Liver (tissue), 9 donors: Measurements from ENCODE around the gene DSCAM. TPM values are rescaled to one million over a fixed set of nuclear protein-coding genes. Genes with fewer than 3 reads are reported as not detected.

Source experiments
- DNase-seq: peaks from one replicate; pipeline ENCODE4 v3.0.0-alpha.2; 2017; ENCODE audit warnings: low spot score
- H3K27ac ChIP-seq, 2 donors: one replicate each; pipeline ENCODE4 v1.7.0; 2013; ENCODE audit warnings: inconsistent platforms in 2 of 2, low read length in 2 of 2, control low read depth in 1 of 2, low read depth in 1 of 2, mild to moderate bottlenecking in 1 of 2
- H3K27me3 ChIP-seq, 4 donors: one replicate each; pipeline versions ENCODE4 v1.6.1 to v1.7.0; 2013; ENCODE audit warnings: low read length in 3 of 4, inconsistent platforms in 1 of 4, mild to moderate bottlenecking in 1 of 4, moderate library complexity in 1 of 4; ENCODE audit not compliant: control insufficient read depth in 4 of 4, insufficient read depth in 4 of 4
- H3K36me3 ChIP-seq, 4 donors: one replicate each; pipeline versions ENCODE4 v1.6.1 to v1.7.0; 2013; ENCODE audit warnings: low read length in 3 of 4, mild to moderate bottlenecking in 3 of 4, low read depth in 1 of 4, moderate library complexity in 1 of 4; ENCODE audit not compliant: control insufficient read depth in 4 of 4, insufficient read depth in 3 of 4
- H3K4me1 ChIP-seq, 4 donors: one replicate each; pipeline versions ENCODE4 v1.6.1 to v1.7.0; 2013; ENCODE audit warnings: low read length in 3 of 4, mild to moderate bottlenecking in 3 of 4, moderate library complexity in 1 of 4; ENCODE audit not compliant: control insufficient read depth in 4 of 4, insufficient read depth in 4 of 4
- H3K4me3 ChIP-seq, 3 donors: one replicate each; pipeline versions ENCODE4 v1.6.1 to v1.7.0; 2013; ENCODE audit warnings: low read length in 3 of 3, control low read depth in 1 of 3, low read depth in 1 of 3, mild to moderate bottlenecking in 1 of 3
- H3K9ac ChIP-seq, 2 donors: one replicate each; pipeline ENCODE4 v1.7.0; 2013; ENCODE audit warnings: low read length in 2 of 2, mild to moderate bottlenecking in 2 of 2, moderate library complexity in 2 of 2, control low read depth in 1 of 2, low read depth in 1 of 2
- H3K9me3 ChIP-seq, 4 donors: one replicate each; pipeline versions ENCODE4 v1.6.1 to v1.7.0; 2013; ENCODE audit warnings: low read length in 3 of 4; ENCODE audit not compliant: control insufficient read depth in 4 of 4
- EGR1 ChIP-seq, 2 donors: IDR thresholded peaks; 2 replicates each; pipeline ENCODE4 v1.6.1; 2016 to 2018; ENCODE audit warnings: antibody characterized with exemption in 2 of 2, low read depth in 2 of 2
- FOXA1 ChIP-seq: IDR thresholded peaks from 2 replicates; pipeline ENCODE4 v1.6.1; 2016; ENCODE audit warnings: antibody characterized with exemption
- GABPA ChIP-seq, 2 donors: IDR thresholded peaks in 1 of 2; conservative IDR thresholded peaks in 1 of 2; 2 replicates each; pipeline ENCODE4 v1.6.1; 2016; ENCODE audit warnings: antibody characterized with exemption in 2 of 2, mild to moderate bottlenecking in 1 of 2, moderate library complexity in 1 of 2
- HNF4A ChIP-seq, 2 donors: conservative IDR thresholded peaks; 2 replicates each; pipeline ENCODE4 v1.6.1; 2016; ENCODE audit warnings: antibody characterized with exemption in 2 of 2, mild to moderate bottlenecking in 2 of 2
- HNF4G ChIP-seq: IDR thresholded peaks from 2 replicates; pipeline ENCODE4 v1.6.1; 2016; ENCODE audit warnings: antibody characterized with exemption
- JUND ChIP-seq, 2 donors: IDR thresholded peaks; 2 replicates each; pipeline ENCODE4 v1.6.1; 2016; ENCODE audit warnings: antibody characterized with exemption in 2 of 2
- MAX ChIP-seq: IDR thresholded peaks from 2 replicates; pipeline ENCODE4 v1.6.1; 2016; ENCODE audit warnings: antibody characterized with exemption
- NR2F2 ChIP-seq: IDR thresholded peaks from 2 replicates; pipeline ENCODE4 v1.6.1; 2016; ENCODE audit warnings: antibody characterized with exemption
- RAD21 ChIP-seq, 2 donors: IDR thresholded peaks; 2 replicates each; pipeline ENCODE4 v1.6.1; 2016; ENCODE audit warnings: antibody characterized with exemption in 2 of 2, mild to moderate bottlenecking in 2 of 2
- REST ChIP-seq: IDR thresholded peaks from 2 replicates; pipeline ENCODE4 v1.6.1; 2016; ENCODE audit warnings: antibody characterized with exemption, mild to moderate bottlenecking
- RXRA ChIP-seq, 2 donors: IDR thresholded peaks; 2 replicates each; pipeline ENCODE4 v1.6.1; 2017 to 2018; ENCODE audit warnings: antibody characterized with exemption in 2 of 2, mild to moderate bottlenecking in 1 of 2
- TAF1 ChIP-seq: conservative IDR thresholded peaks from 2 replicates; pipeline ENCODE4 v1.6.1; 2016; ENCODE audit warnings: antibody characterized with exemption, mild to moderate bottlenecking
- YY1 ChIP-seq: IDR thresholded peaks from 2 replicates; pipeline ENCODE4 v1.6.1; 2016; ENCODE audit warnings: antibody characterized with exemption, mild to moderate bottlenecking
- ZBTB33 ChIP-seq: IDR thresholded peaks from 2 replicates; pipeline ENCODE4 v1.6.1; 2016; ENCODE audit warnings: antibody characterized with exemption
- WGBS: extraction: QIAGEN DNeasy Blood & Tissue Kit; methylation state at CpG from one replicate; pipeline ENCODE4 v1.1.7; 2013; 5-methylcytosine and 5-hydroxymethylcytosine counted together
- polyA plus RNA-seq, 2 donors: library from polyadenylated mRNA; stranded (reverse) in 1 of 2; unstranded in 1 of 2; fragments of 200-250 nt in 1 of 2; fragments of >200 nt in 1 of 2; fragmentation: Nextera tagmentation in 1 of 2; extraction: Ambion mirVana in 1 of 2; gene quantifications; one replicate each; pipeline versions ENCODE4 v1.2.1 to v1.2.3, GENCODE V29; 2013 to 2015
- total RNA-seq, 2 donors: library from RNA; depleted of rRNA; stranded (reverse); fragments of >200 nt; gene quantifications; one replicate each; pipeline ENCODE4 v1.2.3, GENCODE V29; 2014
- donor health status: healthy.
- donor health status: healthy.
- donor health status: healthy.
- donor health status: healthy.
- donor health status: healthy.

DSCAM gene
- total and polyA plus RNA-seq, 4 donors = 0.02 to 0.23 (median 0.10) TPM

- no peaks in the 10 kb centered on the region for H3K9me3 ChIP-seq
- WGBS = 59% methylated on average over 1 of the region's 1 CpG
Measured at GRCh38 chr21:40452548-40452947, 394.4 kb downstream of the DSCAM start.

GRCh38 chr21:40447016-40447415 lies 399.9 kb downstream of the DSCAM start:
- 43% methylated on average over 2 of the region's 2 CpGs for WGBS

More at GRCh38 chr21:40452548-40452947, 394.4 kb downstream of the DSCAM start:
- H3K4me1 ChIP-seq = no peaks in the 10 kb centered on the region
- no peak overlapping the region for H3K9ac ChIP-seq
- DNase-seq = no peak
- TF ChIP-seq GABPA (IDR thresholded peaks at IDR 0.05 in 1 of 2, conservative IDR thresholded peaks at IDR 0.05 in 1 of 2) = no peak
- no peak for TF ChIP-seq JUND (IDR thresholded peaks at IDR 0.05)
- TF ChIP-seq FOXA1 = no peak
- TF ChIP-seq REST = no peak
- TF ChIP-seq RAD21 (IDR thresholded peaks at IDR 0.05) = no peak
- no peak for TF ChIP-seq ZBTB33
- TF ChIP-seq RXRA (IDR thresholded peaks at IDR 0.05) = no peak
- no peak for TF ChIP-seq EGR1 (IDR thresholded peaks at IDR 0.05; ENCODE audit: low read depth in 2 of 2)
- TF ChIP-seq NR2F2 = no peak
- no peak for TF ChIP-seq MAX
- TF ChIP-seq YY1 = no peak
- TF ChIP-seq TAF1 = no peak
- no peak for TF ChIP-seq HNF4G
- TF ChIP-seq HNF4A (conservative IDR thresholded peaks at IDR 0.05) = no peak
- no peak overlapping the region for H3K27ac ChIP-seq
- H3K4me3 ChIP-seq = no peak overlapping the region
- H3K27me3 ChIP-seq = no peaks in the 10 kb centered on the region
- H3K36me3 ChIP-seq = no peaks in the 10 kb centered on the region

More at GRCh38 chr21:40447016-40447415, 399.9 kb downstream of the DSCAM start:
- no peak overlapping the region for H3K27ac ChIP-seq
- no peak overlapping the region for H3K4me3 ChIP-seq
- no peak for TF ChIP-seq MAX
- TF ChIP-seq RAD21 (IDR thresholded peaks at IDR 0.05) = no peak
- TF ChIP-seq YY1 = no peak
- H3K36me3 ChIP-seq = no peaks in the 10 kb centered on the region
- H3K27me3 ChIP-seq = no peaks in the 10 kb centered on the region
- no peak overlapping the region for H3K9ac ChIP-seq
- no peak for DNase-seq
- H3K4me1 ChIP-seq = no peaks in the 10 kb centered on the region
- no peaks in the 10 kb centered on the region for H3K9me3 ChIP-seq
